Measurements from ENCODE around the gene HNRNPLL.

DNA sequence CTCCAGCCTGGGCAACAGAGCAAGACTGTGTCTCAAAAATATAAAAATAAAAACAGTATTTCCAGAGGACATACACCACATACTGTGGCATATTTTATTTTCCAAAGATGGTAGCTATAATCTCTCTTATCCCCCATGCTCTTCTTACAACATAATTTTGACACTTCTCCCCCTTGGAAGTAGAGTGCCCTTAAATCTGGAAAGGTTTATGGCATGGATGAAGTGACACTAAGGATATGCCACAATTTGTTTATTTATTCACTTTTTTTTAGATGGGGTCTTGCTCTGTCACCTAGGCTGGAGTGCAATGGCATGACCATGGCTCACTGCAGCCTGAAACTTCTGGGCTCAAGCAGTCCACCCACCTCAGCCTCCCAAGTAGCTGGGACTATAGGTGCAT, 56.7 kb downstream of the HNRNPLL start:
- TF ChIP-seq, protein P1, sequence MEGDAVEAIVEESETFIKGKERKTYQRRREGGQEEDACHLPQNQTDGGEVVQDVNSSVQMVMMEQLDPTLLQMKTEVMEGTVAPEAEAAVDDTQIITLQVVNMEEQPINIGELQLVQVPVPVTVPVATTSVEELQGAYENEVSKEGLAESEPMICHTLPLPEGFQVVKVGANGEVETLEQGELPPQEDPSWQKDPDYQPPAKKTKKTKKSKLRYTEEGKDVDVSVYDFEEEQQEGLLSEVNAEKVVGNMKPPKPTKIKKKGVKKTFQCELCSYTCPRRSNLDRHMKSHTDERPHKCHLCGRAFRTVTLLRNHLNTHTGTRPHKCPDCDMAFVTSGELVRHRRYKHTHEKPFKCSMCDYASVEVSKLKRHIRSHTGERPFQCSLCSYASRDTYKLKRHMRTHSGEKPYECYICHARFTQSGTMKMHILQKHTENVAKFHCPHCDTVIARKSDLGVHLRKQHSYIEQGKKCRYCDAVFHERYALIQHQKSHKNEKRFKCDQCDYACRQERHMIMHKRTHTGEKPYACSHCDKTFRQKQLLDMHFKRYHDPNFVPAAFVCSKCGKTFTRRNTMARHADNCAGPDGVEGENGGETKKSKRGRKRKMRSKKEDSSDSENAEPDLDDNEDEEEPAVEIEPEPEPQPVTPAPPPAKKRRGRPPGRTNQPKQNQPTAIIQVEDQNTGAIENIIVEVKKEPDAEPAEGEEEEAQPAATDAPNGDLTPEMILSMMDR (IDR thresholded peaks at IDR 0.05) = no peak
- TF ChIP-seq POLR2A (IDR thresholded peaks at IDR 0.05) = no peak

Measured in uterus (tissue), 2 donors.